ENCODE measurements around the gene PNPLA7.

DNA sequence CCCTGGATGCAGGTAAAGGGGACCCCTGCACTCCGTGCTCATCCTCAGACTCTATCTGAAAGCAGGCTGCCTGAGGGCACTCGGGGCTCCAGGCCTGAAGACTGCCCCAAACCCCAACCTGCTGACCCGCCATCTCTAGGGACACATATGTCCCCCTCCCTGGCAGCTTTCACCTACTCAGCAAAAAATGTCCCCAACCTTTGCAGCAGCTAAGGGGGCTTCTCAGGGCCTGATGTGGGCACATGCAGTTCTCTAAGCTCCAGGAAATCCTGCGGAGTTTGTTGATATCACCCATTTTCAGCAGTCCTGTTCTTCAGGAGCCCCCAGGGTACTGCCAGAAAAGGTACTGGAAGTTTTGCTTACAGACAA lies 30.7 kb upstream of the PNPLA7 start:
- TF ChIP-seq, protein P1, sequence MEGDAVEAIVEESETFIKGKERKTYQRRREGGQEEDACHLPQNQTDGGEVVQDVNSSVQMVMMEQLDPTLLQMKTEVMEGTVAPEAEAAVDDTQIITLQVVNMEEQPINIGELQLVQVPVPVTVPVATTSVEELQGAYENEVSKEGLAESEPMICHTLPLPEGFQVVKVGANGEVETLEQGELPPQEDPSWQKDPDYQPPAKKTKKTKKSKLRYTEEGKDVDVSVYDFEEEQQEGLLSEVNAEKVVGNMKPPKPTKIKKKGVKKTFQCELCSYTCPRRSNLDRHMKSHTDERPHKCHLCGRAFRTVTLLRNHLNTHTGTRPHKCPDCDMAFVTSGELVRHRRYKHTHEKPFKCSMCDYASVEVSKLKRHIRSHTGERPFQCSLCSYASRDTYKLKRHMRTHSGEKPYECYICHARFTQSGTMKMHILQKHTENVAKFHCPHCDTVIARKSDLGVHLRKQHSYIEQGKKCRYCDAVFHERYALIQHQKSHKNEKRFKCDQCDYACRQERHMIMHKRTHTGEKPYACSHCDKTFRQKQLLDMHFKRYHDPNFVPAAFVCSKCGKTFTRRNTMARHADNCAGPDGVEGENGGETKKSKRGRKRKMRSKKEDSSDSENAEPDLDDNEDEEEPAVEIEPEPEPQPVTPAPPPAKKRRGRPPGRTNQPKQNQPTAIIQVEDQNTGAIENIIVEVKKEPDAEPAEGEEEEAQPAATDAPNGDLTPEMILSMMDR (conservative IDR thresholded peaks at IDR 0.05; ENCODE audit: low read depth, low read length), result no peak
- no peak for TF ChIP-seq EZH2 (IDR thresholded peaks at IDR 0.05; ENCODE audit: borderline replicate concordance, low read depth, low read length, poor library complexity, severe bottlenecking)
